Measurements from ENCODE around the gene PPP1R26.

The PPP1R26 gene

DNA sequence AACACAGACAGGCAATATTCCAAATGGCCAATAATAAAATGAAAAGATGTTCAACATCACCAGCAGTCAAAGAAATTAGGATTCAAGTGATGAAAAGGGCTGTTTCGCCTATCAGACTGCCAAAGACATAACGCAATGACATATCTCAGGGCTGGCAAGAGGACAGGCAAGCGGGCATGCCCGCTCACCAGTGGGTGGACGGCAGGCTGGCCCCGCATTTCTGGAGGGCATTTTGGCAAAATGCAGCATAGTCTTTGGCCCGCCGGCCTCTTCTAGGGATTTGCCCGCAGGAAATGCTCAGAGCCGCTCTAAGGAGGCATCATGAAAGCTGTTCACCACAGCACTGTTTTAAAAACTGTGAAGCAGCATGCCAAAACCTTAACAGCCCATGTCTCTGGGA, 1.4 kb upstream of the PPP1R26 start:
- peaks cover 68% of the 10 kb centered on the region for H3K27me3 Mint-ChIP-seq
- H3K4me1 Mint-ChIP-seq (ENCODE audit: low read depth): peaks cover 4% of the 10 kb centered on the region
- DNase-seq: no peak
- peak overlapping the region; percentile 78 for H3K4me3 Mint-ChIP-seq
- no peak overlapping the region for H3K27ac Mint-ChIP-seq
- H3K9me3 Mint-ChIP-seq: no peaks in the 10 kb centered on the region
- no peaks in the 10 kb centered on the region for H3K36me3 Mint-ChIP-seq (ENCODE audit: low read depth)

DNA sequence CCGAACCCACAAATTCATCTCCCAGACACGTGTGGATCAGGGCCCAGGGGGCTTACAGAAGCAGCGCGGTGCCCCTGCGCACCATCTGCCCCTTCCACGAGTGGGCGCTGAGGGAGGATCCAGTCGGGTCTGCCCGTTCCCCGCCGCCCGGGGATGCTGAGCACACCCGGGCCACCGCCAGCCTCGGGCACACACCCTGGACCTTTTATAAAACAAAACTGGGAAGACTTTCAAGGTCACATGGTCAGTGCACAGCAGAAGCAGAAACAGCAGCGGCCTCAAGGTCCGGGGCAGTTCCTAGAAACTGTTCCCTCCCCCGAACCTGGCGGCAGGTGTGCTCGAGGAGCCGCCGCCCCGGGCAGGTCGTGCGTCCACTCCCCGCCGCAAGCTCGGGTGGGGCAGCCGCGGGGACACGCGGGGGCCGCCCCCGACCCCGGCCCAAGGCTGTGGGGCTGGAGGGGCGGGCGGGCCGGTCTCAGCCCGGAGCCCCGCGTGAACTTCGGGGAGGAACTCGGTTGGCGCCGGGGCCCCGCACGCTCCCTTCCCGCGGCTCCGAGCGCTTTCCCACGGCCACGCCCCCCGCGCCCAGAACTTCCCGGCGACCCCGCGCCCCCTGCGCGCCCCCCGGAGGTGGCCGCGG, 633 bp upstream of the PPP1R26 start:
- peak overlapping the region; percentile 64 for H3K27ac Mint-ChIP-seq
- peak overlapping the region; percentile 78 for H3K4me3 Mint-ChIP-seq

DNA sequence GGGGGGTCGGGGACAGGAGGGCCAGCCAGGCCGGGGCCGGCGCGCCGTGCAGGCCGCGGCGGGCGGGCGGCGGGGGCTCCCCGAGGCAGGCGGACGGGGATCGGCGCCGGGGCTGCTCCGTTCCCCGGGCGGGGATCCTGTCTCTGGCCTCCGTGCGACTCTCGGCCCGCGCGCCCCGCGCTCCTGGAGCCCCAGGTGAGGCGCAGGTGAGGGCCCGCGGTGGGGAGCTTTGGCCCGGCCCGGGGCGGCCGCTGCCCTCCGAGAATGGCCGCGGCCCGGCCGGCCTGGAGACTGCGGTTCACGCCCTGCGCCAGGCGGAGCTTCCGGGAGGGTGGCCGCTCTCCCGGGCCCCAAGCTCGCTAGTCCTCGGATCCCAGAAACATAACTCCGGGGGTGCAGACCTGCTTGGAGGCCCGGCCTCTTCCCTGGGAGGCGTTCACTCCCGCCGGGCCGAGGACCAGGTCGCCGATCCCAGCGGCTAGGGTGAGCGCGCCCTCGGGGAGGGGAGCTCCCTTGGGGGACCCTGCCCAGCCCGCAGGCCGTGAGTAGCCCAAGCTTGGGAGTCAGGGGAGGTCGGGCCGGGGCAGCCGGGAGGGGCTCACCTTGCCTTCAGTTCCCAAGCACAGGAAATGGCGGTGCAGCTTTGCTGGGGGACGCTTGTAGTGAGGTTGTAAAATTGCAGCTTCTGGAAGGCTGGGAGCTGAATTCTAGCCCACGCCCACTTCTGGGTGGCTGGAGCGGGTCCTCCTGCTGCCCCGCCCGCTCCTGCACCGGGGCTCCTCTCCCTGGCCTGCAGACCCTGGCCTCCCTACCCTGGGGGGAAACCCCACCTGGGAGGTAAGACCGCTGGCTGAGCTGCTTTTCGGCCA, 723 bp downstream of the PPP1R26 start:
- Mint-ChIP-seq H3K4me3 (peak overlapping the region; percentile 29), H3K9me3 (no peaks in the 10 kb centered on the region), H3K36me3 (ENCODE audit: low read depth) (no peaks in the 10 kb centered on the region), H3K4me1 (ENCODE audit: low read depth) (peaks cover 4% of the 10 kb centered on the region), H3K27me3 (peaks cover 72% of the 10 kb centered on the region), H3K27ac (no peak overlapping the region)
- peak; percentile 45 for DNase-seq

More for the DNA sequence above, 633 bp upstream of the PPP1R26 start:
- Mint-ChIP-seq H3K36me3 (ENCODE audit: low read depth) (no peaks in the 10 kb centered on the region), H3K4me1 (ENCODE audit: low read depth) (peaks cover 4% of the 10 kb centered on the region), H3K27me3 (peaks cover 68% of the 10 kb centered on the region), H3K9me3 (no peaks in the 10 kb centered on the region)
- no peak for DNase-seq

DNA sequence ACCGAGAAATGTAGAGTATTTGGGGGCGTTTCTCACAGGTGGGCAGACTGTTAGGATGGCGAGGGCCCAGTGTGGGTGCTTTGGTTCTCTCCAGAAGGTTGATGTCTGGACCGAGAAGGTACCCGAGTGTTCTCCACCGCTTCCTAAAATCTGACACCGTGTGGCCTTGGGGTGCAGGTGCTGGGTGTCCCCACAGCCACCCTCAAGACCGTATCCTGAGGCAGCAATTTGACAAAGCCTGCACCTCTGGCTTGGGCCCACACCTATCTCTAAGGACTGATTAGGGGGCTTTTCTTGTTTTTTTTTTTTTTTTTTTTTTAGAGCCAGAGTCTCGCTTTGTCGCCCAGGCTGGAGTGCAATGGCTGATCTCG, 1.3 kb downstream of the PPP1R26 start:
- DNase-seq: no peak
- Mint-ChIP-seq H3K9me3 (no peaks in the 10 kb centered on the region), H3K4me1 (ENCODE audit: low read depth) (peaks cover 4% of the 10 kb centered on the region), H3K4me3 (peak overlapping the region; percentile 29), H3K27ac (no peak overlapping the region), H3K36me3 (ENCODE audit: low read depth) (no peaks in the 10 kb centered on the region), H3K27me3 (peaks cover 71% of the 10 kb centered on the region)

DNA sequence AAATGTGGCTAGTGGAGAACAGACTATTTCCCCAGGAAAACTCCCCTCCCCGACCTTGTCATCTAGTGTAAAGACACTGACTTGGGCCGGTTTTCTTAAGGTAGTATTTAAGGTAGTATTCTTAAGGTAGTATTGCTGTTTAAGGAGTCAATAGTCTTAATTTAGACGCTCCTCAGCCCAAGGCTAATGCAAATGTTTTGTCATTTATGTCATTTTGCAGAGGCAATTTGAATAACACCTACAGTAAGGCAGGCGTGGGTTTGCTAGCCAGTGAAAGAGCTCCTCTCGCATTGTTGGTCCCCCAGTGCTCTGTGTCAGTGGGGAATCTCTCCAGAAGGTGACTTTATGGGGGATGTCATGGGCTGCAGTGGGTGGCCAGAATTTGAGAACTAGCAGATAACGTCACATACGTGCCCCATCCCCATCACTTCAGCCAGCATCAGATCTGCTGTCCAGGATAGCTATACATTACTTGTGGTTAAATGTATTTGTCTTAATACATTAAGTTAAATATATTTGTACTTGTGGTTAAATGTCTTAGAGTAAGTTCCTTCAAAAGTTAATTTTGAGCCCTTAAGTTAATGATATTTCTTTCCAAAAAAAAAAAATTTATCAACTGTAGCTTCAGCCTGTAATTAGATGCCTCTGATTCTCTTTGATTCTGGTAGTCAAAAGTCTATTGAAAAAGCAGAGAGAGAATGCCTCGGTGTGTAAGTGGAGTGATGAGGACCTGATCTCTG, 2.6 kb downstream of the PPP1R26 start:
- Mint-ChIP-seq H3K4me3 (no peak overlapping the region), H3K36me3 (ENCODE audit: low read depth) (no peaks in the 10 kb centered on the region), H3K27me3 (peaks cover 66% of the 10 kb centered on the region), H3K9me3 (no peaks in the 10 kb centered on the region), H3K27ac (no peak overlapping the region), H3K4me1 (ENCODE audit: low read depth) (peaks cover 4% of the 10 kb centered on the region)
- DNase-seq: no peak

DNA sequence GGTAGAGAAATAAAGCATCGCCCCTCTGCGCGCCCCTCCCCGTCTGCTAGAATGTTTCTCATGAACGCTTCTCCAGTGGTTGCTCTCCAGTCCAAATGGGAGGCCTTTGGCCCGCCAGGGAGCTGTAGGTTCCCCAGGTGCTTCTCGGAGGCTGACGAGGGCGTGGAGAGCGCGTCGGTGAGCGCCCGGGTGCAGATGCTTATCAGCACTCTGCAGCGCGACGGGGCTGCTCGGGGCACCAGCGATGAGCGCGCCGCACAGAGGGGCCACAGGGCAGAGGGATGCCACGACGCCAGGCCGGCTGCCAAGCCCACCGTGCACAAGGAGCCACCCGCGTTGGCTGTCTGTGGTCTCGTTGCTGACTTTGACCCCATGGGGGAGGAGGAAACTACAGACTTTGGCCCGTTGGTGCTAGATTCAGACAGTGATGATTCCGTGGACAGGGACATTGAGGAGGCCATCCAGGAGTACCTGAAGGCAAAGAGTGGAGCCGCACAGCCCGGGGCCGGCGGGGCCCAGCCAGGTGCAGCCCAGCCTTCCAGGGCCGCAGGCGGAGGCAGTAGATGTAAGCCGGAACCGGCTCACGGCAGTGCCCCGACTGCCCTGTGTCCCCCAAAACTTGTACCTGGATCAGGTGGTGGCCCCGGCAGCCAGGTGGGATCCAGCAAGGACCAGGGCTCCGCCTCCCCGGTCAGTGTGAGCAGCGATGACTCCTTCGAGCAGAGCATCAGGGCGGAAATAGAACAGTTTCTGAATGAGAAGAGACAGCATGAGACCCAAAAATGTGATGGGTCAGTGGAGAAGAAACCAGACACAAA, 5.1 kb downstream of the PPP1R26 start:
- H3K4me1 Mint-ChIP-seq (ENCODE audit: low read depth): no peaks in the 10 kb centered on the region
- peaks cover 51% of the 10 kb centered on the region for H3K27me3 Mint-ChIP-seq
- no peak overlapping the region for H3K27ac Mint-ChIP-seq
- no peak for DNase-seq
- H3K4me3 Mint-ChIP-seq: no peak overlapping the region
- H3K9me3 Mint-ChIP-seq: no peaks in the 10 kb centered on the region
- no peaks in the 10 kb centered on the region for H3K36me3 Mint-ChIP-seq (ENCODE audit: low read depth)

DNA sequence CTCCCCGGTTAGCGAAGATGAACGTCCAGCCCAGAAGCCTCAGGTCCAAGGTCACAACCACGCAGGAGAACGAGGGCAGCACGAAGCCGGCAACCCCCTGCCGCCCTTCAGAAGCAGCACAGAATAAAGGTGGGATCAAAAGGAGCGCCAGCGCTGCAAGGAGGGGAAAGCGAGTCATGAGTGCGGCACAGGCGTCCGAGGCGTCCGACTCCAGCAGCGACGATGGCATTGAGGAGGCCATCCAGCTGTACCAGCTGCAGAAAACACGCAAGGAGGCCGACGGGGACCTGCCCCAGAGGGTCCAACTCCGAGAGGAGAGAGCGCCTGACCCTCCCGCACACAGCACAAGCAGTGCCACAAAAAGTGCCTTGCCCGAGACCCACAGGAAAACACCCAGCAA, 5.8 kb downstream of the PPP1R26 start:
- H3K4me1 Mint-ChIP-seq (ENCODE audit: low read depth): no peaks in the 10 kb centered on the region
- no peak overlapping the region for H3K27ac Mint-ChIP-seq
- H3K27me3 Mint-ChIP-seq: peaks cover 51% of the 10 kb centered on the region
- DNase-seq: no peak
- H3K4me3 Mint-ChIP-seq: no peak overlapping the region
- no peaks in the 10 kb centered on the region for H3K9me3 Mint-ChIP-seq
- H3K36me3 Mint-ChIP-seq (ENCODE audit: low read depth): no peaks in the 10 kb centered on the region

DNA sequence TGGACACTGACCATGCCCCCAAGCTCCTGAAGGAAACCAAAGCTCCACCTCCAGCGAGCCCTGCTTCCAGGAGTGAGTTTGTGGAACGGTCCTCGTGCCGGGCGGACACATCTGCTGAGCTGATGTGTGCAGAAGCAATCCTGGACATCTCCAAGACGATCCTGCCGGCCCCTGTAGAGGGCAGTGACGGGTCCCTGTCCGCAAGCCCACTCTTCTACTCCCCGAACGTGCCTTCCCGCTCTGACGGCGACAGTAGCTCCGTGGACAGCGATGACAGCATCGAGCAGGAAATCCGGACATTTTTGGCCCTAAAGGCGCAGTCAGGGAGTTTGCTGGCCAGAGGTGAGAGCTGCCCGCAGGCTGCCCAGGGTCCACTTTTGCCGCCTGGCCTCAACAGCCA, 6.2 kb downstream of the PPP1R26 start:
- Mint-ChIP-seq H3K36me3 (ENCODE audit: low read depth) (no peaks in the 10 kb centered on the region), H3K4me1 (ENCODE audit: low read depth) (no peaks in the 10 kb centered on the region), H3K9me3 (no peaks in the 10 kb centered on the region), H3K27me3 (peaks cover 47% of the 10 kb centered on the region), H3K4me3 (no peak overlapping the region), H3K27ac (no peak overlapping the region)
- no peak for DNase-seq

DNA sequence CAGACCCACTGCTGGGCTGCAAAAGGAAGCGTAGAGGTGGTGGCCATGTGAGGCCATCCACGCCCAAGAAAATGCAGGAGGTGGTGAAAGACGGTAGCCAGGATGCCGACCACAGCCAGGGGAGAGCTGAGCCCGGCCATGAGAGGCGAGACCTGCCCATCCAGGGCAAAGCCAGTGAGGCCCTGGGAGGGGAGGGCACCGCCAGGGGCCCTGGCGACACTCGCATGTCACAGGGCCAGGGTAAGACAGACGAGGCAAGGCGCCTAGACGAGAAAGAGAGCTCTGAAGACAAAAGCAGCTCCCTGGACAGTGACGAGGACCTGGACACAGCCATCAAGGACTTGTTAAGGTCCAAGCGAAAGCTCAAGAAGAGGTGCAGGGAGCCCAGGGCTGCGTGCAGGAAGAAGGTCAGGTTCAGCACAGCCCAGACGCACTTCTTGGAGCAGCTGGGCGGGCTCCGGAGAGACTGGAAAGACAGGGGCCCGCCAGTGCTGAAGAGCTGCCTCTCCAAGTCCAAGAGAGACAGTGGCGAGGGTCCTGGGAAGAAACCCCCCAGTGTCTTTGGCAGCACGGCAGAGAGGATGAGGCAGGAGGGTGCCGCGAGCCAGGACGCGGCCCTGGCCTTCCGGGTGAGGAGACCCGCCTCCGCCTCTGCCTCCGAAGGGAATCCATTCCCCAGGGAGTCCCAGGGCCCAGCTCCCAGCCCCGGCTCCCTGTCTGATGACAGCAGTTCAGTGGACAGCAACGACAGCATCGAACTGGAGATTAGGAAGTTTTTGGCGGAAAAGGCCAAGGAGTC, 6.9 kb downstream of the PPP1R26 start:
- DNase-seq: no peak
- no peak overlapping the region for H3K27ac Mint-ChIP-seq
- H3K9me3 Mint-ChIP-seq: no peaks in the 10 kb centered on the region
- peaks cover 41% of the 10 kb centered on the region for H3K27me3 Mint-ChIP-seq
- no peaks in the 10 kb centered on the region for H3K36me3 Mint-ChIP-seq (ENCODE audit: low read depth)
- no peaks in the 10 kb centered on the region for H3K4me1 Mint-ChIP-seq (ENCODE audit: low read depth)
- no peak overlapping the region for H3K4me3 Mint-ChIP-seq

DNA sequence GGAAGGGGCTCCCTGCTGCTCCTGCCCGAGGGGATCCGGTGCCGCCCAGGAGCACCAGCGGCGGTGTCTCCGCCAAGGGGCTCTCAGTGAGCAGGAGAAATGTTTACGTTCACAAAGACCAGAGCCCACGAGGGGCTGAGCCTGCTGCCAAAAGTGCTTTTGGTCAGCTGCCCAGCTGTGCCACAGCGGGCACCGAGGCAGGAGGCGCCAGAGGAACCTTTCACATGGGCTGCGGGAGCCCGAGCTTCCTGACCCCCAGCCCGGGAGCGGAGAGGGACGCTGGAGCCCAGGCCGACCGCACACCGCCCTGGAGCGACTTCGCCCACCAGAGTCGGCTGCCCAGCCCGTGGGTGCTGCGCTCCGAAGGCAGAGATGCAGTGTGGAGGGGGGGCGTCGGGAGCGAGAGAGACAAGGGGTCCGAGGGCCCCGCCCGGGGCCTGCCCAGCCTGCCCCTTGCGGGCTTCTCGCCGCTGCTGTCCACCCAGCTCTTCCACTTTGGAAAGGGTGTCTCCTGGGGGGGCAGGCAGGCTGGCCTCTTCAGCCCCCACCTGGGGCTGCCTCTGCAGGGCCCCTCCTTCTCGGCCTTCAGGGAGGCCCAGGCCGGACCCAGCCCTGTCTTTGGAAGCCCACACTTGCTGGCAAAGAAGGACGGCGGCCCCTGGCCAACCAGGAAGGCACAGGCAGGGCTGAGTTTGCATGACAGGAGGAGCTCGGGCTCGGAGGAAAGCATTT, 7.9 kb downstream of the PPP1R26 start:
- Mint-ChIP-seq H3K27ac (no peak overlapping the region), H3K4me1 (ENCODE audit: low read depth) (no peaks in the 10 kb centered on the region), H3K27me3 (peaks cover 31% of the 10 kb centered on the region), H3K9me3 (no peaks in the 10 kb centered on the region), H3K4me3 (no peak overlapping the region), H3K36me3 (ENCODE audit: low read depth) (no peaks in the 10 kb centered on the region)
- no peak for DNase-seq

DNA sequence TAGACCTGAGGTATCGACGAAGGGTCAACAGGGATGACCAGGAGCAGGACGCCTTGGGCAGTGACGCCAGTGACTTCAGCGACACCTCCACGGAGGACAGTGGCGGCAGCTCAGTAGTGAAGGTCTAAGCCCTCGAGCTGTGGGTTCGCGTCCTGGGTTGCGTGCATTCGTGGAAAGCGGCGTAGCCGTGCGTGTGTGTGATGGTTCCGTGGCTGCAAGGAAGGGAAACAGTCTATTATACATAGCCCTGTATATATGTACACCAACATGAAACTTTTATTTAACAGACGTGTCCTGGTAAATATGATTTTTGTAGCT, 8.4 kb downstream of the PPP1R26 start:
- Mint-ChIP-seq H3K27me3 (peaks cover 32% of the 10 kb centered on the region), H3K4me3 (no peak overlapping the region), H3K27ac (no peak overlapping the region), H3K36me3 (ENCODE audit: low read depth) (no peaks in the 10 kb centered on the region), H3K4me1 (ENCODE audit: low read depth) (no peaks in the 10 kb centered on the region), H3K9me3 (no peaks in the 10 kb centered on the region)
- DNase-seq: no peak

DNA sequence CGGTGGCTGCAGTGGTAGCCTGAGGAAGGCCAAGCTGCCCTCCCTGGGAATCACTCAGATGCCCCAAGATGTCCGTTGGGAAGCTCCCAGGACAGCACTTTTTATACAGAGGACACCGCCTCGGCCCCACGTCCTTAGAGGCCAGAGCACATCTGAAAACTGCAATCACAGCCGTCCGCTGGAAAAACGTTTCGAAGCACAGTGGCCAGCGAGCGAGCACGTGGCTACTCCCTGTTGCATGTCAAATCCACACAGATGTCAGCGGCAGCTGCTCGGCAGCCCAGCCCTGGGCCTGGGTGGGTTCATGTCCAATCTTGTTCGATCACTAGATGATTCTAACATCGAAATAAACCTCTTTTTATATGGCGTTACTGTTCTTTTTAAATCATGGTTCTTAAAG, 8.9 kb downstream of the PPP1R26 start:
- Mint-ChIP-seq H3K4me1 (ENCODE audit: low read depth) (no peaks in the 10 kb centered on the region), H3K9me3 (no peaks in the 10 kb centered on the region), H3K27ac (no peak overlapping the region), H3K27me3 (peaks cover 30% of the 10 kb centered on the region), H3K36me3 (ENCODE audit: low read depth) (no peaks in the 10 kb centered on the region), H3K4me3 (no peak overlapping the region)
- no peak for DNase-seq

DNA sequence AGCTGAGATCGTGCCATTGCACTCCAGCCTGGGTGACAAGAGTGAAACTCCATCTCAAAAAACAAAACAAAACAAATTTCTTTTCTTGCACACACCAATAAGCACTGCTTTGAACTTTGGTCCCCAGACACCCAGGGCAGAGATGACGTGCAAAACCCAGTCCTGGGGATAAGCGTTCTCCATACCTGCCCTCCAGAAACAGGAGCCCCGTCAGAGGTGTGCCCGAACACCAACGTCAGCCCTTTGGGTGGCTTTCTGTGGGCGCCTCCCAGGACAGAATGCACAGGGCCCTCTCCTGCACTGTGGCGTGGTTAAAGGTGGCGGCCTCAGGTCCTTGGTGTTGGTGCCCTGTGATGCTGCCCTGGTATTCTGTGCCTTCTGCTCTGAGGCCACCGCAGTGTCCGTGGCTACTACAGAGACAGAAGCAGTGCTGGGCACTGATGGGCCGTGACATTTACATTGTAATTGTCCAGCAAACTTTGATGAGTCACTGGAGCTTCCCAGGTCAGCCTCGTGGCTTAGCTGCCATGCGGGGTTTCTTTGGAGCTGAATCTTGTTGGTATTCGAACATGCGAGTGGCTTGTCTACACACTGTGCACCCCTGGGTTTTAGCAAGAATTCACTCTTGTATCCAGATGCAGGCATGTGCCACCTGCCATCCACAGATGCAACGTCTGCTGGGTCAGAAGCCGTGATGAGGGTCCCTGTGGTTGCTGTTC, 9.8 kb downstream of the PPP1R26 start:
- peaks cover 22% of the 10 kb centered on the region for H3K27me3 Mint-ChIP-seq
- no peaks in the 10 kb centered on the region for H3K4me1 Mint-ChIP-seq (ENCODE audit: low read depth)
- H3K9me3 Mint-ChIP-seq: no peaks in the 10 kb centered on the region
- no peak overlapping the region for H3K27ac Mint-ChIP-seq
- H3K4me3 Mint-ChIP-seq: no peak overlapping the region
- DNase-seq: no peak
- H3K36me3 Mint-ChIP-seq (ENCODE audit: low read depth): no peaks in the 10 kb centered on the region
